Inflammatory macrophage treated with lipopolysaccharide for 4 hours (primary cell): ENCODE results near the gene TBCD.

Experiments used
- DNase-seq: peaks from one replicate; pipeline ENCODE4 v3.0.0-alpha.2; 2020

Gene TBCD

DNA sequence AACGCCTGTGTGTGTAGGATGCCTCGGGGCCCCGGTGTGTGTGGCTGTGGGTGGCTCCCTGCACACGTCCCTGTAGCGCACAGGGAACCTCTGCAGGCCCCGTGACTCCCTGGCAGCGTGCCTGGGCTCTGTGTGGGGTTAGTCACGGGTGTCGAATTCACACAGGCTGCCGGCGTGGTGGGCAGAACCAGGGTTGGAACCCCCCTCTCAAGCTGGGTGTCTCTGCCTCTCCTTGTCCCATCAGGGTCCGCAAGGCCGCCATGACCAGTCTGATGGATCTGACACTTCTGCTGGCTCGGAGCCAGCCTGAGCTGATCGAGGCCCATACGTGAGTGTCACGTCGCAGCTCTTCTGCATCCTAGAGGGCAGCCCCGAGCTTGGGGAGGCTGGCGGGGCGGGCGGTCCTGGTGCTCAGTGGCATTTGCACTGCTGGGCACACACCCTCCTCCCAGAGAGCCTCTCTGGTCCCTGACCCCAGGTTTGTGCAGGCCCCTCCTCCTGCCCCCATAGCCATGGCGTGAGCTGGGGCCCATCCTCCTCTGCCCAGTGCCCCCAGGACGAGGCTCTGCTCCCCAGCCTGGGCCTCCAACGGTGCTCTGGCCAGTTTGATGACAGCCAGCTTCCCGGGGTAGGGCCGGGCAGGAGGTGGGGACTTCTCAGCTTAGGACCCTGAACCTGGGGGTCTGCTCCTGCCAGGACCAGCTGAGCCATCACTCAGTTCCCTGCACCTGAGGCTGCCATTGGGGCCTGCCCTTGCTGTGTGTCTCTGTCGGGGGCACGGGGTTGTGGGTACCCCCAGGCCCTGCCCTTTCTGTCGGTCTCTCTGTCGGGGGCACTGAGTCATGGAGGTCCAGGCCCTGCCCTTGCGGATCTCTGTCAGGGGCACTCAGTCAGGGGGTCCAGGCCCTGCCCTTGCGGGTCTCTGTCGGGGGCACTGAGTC lies 176.1 kb downstream of the TBCD start:
- DNase-seq, result no peak

DNA sequence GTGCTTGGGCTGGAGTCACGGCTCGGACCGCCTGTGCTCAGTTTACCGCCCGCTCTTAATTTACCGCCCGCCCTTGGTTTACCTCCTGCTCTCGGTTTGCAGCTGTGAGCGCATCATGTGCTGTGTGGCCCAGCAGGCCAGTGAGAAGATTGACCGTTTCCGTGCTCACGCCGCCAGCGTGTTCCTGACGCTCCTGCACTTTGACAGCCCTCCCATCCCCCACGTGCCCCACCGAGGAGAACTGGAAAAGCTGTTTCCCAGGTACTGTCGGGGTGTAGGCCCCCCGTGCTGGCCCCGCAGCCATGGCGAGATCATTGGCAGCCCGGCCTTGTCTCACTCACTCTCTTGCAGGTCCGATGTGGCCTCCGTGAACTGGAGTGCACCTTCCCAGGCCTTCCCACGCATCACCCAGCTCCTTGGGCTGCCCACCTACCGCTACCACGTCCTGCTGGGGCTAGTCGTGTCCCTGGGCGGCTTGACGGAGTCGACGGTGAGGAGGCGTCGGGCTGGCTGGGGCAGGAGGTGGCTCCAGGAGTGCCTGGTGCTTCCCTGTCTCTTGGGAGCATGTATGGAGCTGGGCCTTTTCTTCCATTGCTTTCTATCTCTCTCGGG lies 177.3 kb downstream of the TBCD start:
- no peak for DNase-seq

DNA sequence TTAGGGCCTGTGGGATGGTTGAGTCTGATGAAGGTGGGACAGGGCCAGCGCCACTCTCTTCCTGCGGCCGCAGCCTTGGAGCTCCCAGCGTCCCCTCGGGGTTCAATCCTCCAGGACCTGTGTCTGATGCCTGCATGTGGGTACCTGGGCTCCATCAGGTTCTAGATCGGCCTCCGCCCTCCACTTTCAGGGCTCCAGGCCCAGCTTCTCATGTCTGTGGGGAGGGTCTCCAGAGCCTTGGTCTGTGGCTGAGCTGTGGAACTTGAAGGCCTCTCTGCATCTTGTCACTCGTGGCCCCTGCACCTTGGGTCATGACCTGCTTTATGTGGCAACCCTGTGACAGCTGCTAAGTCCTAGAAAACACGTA lies 177.8 kb downstream of the TBCD start:
- DNase-seq, result no peak

GRCh38 chr17:82930043-82930923 lies 178.4 kb downstream of the TBCD start:
- DNase-seq, result no peak

GRCh38 chr17:82930924-82931698 lies 179.2 kb downstream of the TBCD start:
- no peak for DNase-seq

DNA sequence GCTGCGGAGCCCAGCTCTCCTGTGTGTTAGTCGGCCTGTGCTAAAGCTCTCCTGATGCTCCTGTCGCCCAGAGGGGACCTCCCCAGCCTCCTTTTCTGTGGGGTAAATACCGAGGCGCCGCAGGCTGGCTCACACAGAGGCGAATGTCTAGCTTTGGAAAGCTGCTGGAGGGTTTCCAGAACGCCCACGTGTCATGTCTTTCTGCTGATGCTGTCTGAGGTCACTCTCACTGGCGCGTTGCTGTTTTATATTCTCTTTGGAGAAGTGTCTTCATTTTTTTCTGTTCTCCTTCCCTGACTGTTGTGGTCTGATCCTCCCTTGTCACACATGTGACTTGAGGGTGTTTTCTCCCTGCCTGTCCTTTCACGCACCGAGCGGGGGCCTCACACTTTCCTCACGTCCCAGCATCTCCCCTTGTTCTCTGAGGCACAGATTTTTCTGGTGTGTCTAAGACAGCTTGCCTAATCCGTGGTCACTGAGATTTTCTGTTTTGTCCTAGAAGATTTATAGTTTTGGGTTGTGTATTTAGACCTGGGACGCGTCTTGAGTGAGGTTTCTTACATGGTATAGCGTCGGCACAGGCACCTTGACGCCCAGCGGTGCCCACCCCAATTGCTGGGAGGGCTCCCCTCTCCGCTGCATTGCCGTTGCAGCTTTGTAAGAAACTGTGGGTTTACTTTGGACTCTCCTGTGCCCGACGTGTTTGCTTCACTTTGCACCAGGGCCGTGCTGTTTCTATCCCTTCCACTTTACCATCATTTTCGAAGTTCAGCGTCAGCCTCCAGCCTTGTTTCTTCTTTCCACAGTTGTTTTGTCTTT lies 180.0 kb downstream of the TBCD start:
- DNase-seq, result peak; percentile 75

- DNase-seq, result no peak
Observed at GRCh38 chr17:82932518-82933310, 180.8 kb downstream of the TBCD start.

GRCh38 chr17:82933911-82934310 lies 182.0 kb downstream of the TBCD start:
- no peak for DNase-seq

DNA sequence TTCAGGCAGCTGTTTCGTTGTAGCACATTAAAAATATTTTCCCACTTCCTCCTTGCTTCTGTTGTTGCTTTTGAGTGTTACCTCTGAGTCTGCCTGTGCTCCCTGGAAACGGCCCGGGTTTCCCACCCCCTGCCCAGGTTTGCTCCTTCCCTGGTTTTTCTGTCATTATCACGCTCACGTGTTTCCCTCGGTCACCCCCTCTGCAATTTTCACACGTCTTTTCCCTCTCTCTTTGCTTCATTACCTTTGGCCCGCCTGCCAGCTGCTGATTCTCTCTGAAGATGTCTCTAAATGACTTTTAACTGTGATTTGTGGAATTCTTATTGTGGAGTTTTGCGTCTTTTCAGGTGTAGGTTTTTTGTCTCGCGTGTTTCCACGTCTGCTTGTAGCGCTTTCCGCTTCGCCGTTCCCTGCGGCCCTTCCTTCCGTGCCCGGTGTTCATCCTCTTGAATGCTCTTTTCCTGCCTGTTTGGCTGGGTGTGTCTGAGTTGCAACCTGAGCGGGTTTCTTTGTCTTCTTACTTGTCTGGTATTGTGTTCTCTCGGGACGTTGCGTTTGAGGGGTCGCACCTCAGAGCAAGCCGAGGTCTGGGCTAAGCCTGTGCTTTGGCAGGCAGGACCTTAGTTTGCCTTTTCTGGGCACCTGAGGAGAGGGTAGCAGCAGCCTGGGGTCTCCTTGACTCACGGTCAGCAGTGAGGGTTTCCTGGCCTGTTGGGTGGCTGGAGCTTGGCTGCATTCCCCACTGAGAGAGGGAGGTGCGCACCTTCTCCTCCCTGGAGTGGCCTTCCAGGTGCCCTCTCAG lies 184.3 kb downstream of the TBCD start:
- no peak for DNase-seq

GRCh38 chr17:82936768-82937171 lies 184.9 kb downstream of the TBCD start:
- DNase-seq, result no peak

DNA sequence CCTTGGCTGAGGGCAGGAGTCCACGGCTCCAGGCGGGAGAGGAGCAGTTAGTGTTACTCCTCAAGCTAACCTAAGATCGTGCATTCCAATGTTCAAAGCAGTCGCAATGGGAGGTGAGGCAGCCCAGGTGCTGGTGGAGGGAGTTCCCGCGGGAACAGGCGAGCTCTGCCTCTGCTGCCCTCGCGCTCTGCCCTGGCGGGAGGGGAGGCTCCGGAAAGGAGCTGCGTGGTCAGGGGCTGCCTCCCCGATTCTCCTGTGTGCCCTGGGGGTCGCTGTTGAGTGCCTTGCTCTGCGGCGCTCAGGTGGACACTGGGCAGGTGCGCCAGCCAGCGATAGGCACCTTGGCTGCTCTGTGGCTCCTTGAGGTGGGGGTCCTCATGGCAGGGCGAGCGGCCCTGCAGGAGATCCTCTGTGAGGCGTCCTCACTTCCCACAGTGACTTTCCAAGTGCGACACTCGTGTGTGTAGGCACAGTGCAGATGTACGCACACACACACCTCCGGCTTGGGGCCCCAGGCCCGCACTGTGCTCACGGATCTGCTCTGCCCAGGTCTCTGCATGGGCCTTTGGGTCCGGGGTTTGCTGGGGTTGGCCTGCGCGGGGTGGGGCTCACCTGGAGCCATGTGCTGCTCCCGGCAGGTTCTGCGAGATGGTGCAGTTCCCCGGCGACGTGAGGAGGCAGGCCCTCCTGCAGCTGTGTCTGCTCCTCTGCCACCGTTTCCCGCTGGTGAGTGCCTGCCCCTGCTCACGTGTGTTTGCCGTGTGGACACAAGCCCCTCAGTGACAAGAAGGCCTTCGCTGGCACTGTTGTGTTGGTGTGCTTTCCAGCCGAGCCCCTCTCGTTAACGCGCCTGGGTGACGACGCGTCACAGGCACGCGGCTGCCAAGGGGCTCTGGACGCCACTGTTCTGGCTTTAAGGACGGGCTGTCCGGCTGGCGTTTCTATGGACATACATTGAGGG lies 185.8 kb downstream of the TBCD start:
- no peak for DNase-seq

DNA sequence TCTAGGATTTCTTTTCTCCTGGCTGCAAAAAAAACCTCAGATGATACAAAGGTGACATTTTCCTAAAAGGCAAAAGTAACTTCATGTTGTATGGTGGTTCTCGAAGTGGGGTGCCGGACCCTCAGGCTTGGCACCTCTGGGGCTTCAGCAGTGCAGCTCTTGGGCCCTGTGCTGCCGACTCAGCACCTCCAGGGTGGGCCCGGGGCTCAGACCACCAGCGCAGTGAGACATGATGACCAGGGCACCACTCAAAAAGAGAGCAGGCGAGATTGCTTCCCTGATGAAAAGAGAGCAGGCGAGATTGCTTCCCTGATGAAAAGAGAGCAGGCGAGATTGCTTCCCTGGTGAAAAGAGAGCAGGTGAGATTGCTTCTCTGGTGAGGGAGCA lies 186.6 kb downstream of the TBCD start:
- no peak for DNase-seq

GRCh38 chr17:82938873-82939620 lies 187.2 kb downstream of the TBCD start:
- DNase-seq, result no peak

DNA sequence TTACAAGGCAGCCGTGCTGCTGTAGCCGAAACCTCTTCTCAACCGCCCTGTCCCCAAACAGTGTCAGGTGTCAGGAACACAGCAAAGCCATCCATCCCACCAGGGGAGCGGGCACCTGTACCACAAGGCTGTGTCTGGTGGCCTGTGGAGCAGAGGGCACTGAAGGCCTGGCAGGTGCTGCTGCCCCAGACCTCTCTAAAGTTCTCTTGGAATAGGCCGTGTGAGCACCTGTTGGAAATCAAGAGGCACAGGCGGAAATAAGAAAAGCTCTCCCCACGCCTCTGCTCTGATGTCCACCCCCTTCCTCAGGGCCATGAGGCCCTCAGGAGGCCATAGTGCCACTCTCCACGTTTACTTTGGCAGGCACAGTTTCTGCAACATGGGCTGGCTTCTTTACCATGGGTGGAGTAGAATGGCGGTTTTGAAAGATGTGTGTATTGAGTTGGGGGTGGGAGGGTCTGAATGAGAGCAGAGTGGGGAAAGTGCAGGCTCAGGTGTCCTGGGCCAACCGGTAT lies 187.8 kb downstream of the TBCD start:
- DNase-seq, result no peak

DNA sequence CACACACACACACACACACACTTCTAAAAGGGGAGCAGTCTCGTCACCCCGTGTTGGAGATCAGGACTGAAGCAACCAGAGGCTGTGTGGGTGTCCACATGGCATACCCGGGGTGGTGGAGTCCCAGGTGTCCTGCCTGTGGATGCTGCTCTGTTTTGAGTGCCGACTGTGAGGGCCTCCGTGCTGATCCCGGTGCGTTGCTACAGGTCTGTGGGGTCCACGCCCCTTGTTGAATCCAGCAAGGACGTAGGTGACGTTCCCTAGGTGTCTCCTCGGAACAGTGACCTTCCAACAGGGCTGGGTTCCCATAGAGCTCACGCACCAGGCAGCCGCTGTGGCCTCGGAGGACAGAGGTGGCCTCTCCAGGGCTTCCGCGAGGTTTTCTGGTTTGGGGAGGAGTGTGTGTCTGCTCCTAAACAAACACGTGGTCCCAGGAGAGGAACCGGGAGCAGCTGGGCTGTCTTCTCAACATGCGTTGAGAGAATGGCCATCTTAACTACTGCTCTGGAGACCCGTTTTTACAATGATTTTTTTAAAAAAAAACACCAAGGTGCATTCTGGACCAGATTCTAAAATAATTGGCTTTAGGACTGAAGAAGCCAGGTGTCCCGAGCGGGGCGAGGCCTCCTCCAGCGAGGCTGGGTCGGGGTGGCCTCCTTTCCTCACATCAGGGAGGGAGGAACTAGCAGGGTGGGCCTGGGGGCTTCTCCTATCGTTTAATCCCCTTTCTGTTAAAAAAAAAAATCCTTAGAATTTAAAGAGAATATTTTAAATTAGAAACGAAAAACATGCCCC lies 188.6 kb downstream of the TBCD start:
- no peak for DNase-seq

DNA sequence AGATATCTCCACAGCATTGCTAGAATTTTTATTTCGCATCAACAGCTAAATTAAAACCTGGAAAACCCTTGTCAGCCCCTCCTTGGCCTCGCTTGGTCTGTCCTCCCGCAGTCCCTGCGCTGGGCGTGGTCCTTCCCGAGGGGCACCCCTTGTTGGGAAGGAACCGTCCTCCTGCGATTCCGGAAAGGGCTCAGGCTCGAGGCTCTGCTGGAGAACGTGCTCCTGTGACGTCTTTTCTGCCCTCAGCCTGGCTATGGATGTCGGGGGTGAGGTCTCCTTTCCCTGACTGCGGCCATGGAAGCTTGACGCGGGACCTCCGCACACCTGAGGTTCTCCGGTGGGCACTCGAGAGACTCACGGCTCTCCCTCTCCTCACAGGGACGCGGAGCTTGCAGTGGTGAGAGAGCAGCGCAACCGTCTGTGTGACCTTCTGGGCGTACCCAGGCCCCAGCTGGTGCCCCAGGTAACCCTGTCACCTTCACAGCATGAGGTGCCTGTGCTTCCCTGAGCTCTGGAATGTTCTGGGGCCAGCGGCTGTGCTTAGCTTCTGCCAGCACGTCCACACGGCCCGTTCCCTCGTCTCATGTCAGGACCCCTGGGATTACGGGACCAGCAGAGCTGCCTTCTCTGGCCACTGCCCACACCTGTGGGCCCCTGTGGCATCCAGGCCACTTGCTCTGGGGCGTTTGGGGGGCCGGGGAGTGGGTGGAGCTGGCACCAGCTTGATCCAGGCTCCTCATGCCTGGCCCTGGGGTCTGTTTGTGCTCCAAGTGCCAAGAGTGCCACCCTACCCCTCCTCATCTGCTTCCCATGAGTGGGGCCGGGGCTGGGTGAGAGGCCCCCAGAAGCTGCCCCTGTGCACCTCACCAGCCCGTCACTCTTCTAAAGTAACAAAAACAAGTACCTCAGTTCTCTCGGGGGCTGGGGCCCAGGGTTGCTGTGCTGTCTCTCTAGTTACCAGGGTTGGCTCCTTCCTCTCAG lies 189.4 kb downstream of the TBCD start:
- DNase-seq, result no peak
